HG03342 (cell line): ENCODE results near the gene OAS2.

Experiments used
- ATAC-seq: cut with Tn5 transposase; IDR thresholded peaks from one replicate; pipeline ENCODE4 v1.9.1; 2021; ENCODE audit warnings: mild to moderate bottlenecking, moderate library complexity; ENCODE audit not compliant: unreplicated experiment

OAS2 gene

GRCh38 chr12:113007166-113007565 lies 28.8 kb downstream of the OAS2 start:
- ATAC-seq, result no peak

GRCh38 chr12:113010701-113011100 lies 32.4 kb downstream of the OAS2 start:
- ATAC-seq, result no peak

GRCh38 chr12:113014565-113014964 lies 36.2 kb downstream of the OAS2 start:
- ATAC-seq, result no peak

- no peak for ATAC-seq
These were observed 38.5 kb downstream of the OAS2 start for GRCh38 chr12:113016796-113017195.

- no peak for ATAC-seq
These were observed 40.7 kb downstream of the OAS2 start for GRCh38 chr12:113019025-113019424.

- no peak for ATAC-seq
These were observed 43.2 kb downstream of the OAS2 start for GRCh38 chr12:113021500-113021899.

- no peak for ATAC-seq
These were observed 44.4 kb downstream of the OAS2 start for GRCh38 chr12:113022563-113023297.

- no peak for ATAC-seq
These were observed 49.4 kb downstream of the OAS2 start for GRCh38 chr12:113027726-113028125.

GRCh38 chr12:113030875-113031525 lies 52.7 kb downstream of the OAS2 start:
- ATAC-seq, result no peak

- ATAC-seq, result no peak
These were observed 61.7 kb downstream of the OAS2 start for GRCh38 chr12:113039911-113040445.

GRCh38 chr12:113040722-113041171 lies 62.4 kb downstream of the OAS2 start:
- ATAC-seq, result no peak

GRCh38 chr12:113041560-113041959 lies 63.2 kb downstream of the OAS2 start:
- ATAC-seq, result no peak

- no peak for ATAC-seq
These were observed 64.9 kb downstream of the OAS2 start for GRCh38 chr12:113043240-113043639.

GRCh38 chr12:113044516-113044915 lies 66.2 kb downstream of the OAS2 start:
- ATAC-seq, result no peak

GRCh38 chr12:113048716-113049127 lies 70.4 kb downstream of the OAS2 start:
- ATAC-seq, result no peak

GRCh38 chr12:113049976-113050742 lies 71.8 kb downstream of the OAS2 start:
- no peak for ATAC-seq

- no peak for ATAC-seq
These were observed 72.5 kb downstream of the OAS2 start for GRCh38 chr12:113050795-113051194.

GRCh38 chr12:113051759-113052158 lies 73.4 kb downstream of the OAS2 start:
- no peak for ATAC-seq

GRCh38 chr12:113052326-113052725 lies 74.0 kb downstream of the OAS2 start:
- no peak for ATAC-seq

- no peak for ATAC-seq
These were observed 76.7 kb downstream of the OAS2 start for GRCh38 chr12:113054948-113055486.
